Activated T-cell treated with anti-CD3 and anti-CD28 coated beads for 4 hours (primary cell): ENCODE results near the gene TMBIM1.
"Not testable (repeated sequence)": the region's sequence is repeated elsewhere in the genome, so short reads cannot be mapped to it uniquely, and the experiment has no call there.

Experiments
- DNase-seq: peaks from one replicate; pipeline ENCODE4 v3.0.0-alpha.2; 2020

Gene TMBIM1

DNA sequence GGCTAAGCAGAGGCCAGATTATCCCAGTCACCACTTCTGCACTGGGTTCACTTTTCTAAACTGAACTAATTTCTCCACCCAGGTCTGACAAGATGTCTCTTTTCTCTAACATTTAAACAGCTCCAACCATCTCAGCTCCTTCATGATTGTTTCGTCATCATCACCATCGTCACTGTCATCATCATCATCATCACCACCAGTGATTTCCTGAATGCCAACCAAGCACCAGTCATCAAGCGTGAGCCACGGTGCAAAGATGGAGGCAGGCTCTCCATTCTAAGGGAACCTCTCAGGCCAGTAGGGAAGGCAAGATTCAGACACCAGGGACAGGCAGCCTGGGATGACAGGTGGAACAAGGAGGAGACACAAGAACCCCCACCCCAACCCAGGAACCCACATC is 25.5 kb upstream of the TMBIM1 start:
- no peak for DNase-seq

GRCh38 chr2:218317303-218317630 is 25.0 kb upstream of the TMBIM1 start:
- no peak for DNase-seq

DNA sequence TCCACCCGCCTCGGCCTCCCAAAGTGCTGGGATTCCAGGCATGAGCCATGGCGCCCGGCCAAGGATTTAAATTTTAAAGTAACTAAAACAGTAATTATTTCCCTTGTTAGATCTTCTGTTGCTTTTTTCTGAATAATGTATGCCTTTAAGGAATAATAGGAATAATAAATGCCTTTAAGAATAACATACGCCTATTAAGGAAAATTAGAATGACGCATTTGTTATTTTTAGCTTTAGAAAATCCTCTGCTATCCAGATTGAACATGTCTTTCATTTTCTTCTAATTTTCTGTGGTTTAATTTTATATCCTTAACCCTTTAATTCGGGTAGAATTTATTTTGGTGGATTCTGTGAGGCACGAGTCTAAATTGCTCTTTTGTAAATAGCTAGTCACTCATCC is 23.1 kb upstream of the TMBIM1 start:
- no peak for DNase-seq

GRCh38 chr2:218314764-218315163 is 22.5 kb upstream of the TMBIM1 start:
- not testable (repeated sequence) for DNase-seq

GRCh38 chr2:218313356-218313755 is 21.1 kb upstream of the TMBIM1 start:
- no peak for DNase-seq

DNA sequence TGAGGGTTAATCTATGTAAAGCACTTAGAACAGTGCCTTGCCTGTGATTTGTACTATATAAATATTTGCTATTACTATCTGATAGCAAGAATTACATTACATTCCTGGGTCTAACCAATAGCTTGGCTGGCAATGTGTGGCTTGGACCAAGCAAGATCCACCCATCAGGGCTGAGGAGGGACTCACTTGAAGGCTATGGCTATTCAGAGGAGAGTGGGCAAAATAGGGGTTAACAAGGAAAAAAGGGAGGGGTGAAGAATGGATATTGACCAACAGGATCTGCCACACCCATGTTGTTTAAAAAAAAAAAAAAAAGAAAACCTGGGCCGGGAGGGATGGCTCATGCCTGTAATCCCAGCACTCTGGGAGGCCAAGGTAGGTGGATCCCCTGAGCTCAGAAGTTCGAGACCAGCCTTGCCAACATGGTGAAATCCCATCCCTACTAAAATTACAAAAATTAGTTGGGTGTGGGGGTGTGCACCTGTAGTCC is 20.0 kb upstream of the TMBIM1 start:
- no peak for DNase-seq

DNA sequence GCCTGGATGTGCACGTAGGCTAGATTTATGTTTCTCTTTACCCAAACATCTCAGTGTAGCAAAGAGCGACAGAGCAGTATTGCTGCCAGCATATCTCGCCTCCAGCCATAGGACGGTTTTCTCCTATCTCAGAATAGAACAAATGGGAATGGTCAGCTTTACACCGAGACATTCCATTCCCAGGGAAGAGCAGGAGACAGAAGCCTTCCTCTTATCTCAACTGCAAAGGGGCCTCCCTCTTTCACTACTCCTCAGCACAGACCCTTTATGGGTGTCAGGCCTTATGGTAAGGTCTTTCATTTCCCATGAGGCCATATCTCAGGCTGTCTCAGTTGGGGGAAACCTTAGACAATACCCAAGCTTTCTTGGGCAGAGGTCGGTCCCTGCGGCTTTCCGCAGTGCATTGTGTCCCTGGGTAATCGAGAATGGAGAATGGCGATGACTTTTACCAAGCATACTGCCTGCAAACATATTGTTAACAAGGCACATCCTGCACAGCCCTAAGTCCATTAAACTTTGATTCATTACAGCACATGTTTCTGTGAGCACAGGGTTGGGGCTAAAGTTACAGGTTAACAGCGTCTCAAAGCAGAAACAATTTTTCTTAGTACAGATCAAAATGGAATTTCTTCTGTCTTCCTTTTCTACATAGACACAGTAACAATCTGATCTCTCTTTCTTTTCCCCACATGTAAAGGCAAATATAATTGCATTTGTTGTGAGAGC is 19.4 kb upstream of the TMBIM1 start:
- not testable (repeated sequence) for DNase-seq

GRCh38 chr2:218310853-218311540 is 18.7 kb upstream of the TMBIM1 start:
- DNase-seq: no peak

DNA sequence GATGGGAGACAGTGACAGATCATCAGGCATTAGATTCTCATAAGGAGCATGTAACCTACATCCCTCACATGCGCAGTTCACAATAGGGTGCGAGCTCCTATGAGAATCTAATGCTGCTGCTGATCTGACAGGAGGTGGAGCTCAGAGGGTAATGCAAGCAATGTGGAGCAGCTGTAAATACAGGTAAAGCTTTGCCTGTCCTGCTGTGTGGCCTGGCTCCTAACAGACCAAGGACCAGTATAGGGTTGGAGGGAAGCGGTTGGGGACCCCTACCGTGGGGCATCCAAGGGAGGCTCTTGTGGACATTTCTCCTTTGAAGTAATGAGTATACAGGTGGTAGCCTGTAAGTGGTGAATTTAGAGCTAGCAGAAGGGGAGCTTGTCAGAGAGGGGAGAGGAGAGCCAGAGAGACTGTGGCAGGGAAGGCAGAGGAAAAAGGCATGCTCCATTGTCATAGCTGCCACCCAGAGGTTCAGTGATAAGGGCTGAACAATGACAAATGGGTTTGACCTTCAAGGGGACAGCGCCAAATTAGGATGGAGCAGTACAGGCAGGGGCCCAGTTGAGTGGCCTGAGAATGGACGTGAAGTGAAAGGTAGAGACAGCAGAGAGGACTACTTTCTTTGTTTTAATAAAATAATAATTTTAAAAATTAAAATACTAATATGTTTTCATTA is 15.2 kb upstream of the TMBIM1 start:
- no peak for DNase-seq

DNA sequence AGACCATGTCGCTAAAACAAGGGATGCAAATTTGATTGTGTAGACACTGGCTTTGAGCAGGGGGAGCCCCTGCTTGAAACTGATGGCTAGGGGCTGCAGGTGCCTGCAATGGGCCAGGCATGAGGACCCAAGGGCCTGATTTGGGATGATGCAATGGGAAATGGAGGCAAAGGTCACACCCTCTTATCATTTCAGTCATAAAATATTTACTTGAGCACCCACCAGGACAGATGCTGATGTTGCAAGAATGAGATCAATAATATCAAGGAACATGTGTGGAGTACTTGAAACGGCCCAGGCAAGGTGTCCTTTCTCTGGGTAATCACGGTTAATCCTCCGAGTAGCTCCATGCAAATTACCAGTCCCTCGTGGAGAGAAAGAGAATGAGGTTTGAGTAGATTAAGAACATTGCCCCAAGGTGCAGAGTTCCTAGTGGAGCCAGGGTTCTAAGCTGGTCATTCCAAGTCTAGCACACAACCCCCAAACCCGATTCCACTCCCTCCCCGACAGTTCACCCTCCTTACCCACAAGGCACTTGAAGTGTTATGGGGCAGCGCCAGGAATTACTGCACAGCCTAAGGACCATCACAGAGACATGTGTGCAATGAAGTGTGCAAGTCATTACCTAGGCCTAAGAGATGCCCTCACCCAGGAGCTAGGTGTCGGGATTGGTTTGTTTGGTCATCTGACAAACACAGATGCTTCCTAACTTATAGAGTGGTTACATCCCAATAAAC is 14.0 kb upstream of the TMBIM1 start:
- no peak for DNase-seq

GRCh38 chr2:218305383-218305782 is 13.1 kb upstream of the TMBIM1 start:
- DNase-seq: no peak

DNA sequence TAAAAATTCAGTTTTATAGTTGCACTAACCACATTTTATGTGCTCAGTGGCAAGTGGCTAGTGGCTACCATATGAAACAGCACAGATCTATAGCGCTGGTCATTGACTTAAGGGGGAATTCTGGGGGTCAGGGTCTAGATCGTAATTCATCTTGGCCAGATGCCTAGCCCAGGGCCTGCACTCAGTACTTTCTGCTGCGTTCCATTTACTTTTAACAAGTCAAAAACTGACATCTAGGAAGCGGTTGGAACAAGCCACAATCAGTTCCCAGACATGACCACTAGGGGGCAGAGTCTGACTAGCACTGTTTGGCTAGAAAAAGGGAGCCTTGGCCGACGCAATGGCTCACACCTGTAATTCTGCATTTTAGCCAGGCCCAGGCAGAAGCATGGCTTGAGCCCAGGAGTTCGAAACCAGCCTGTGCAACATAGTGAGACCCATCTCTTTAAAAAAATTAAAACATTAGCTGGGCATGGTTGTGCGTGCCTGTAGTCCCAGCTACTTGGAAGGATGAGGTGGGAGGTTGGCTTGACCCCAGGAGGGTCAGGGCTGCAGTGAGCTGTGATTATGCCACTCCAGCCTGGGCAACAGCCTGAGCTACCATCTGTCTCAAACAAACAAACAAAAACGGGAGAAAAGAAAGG is 9.0 kb upstream of the TMBIM1 start:
- DNase-seq: peak; percentile 85

- DNase-seq: no peak
Measured at GRCh38 chr2:218300141-218300540, 7.8 kb upstream of the TMBIM1 start.

GRCh38 chr2:218298314-218298875 is 6.1 kb upstream of the TMBIM1 start:
- DNase-seq: no peak

DNA sequence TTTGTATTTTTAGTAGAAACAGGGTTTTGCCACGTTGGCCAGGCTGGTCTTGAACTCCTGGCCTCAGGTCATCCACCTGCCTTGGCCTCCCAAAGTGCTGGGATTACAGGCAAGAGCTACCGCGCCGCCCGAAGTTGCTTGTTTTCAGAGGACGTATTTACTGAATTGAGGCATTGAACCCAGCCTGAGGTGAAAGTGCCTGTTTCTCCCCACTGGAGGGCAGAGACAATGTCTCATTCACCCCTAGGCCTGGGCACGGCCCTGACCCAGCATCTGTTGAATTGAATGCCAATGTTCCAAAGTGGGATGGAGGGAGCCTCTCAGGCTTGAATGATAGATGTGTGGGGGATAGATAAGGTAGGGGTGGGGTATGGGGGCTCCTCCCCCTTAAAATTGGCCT is 4.5 kb upstream of the TMBIM1 start:
- DNase-seq: no peak

DNA sequence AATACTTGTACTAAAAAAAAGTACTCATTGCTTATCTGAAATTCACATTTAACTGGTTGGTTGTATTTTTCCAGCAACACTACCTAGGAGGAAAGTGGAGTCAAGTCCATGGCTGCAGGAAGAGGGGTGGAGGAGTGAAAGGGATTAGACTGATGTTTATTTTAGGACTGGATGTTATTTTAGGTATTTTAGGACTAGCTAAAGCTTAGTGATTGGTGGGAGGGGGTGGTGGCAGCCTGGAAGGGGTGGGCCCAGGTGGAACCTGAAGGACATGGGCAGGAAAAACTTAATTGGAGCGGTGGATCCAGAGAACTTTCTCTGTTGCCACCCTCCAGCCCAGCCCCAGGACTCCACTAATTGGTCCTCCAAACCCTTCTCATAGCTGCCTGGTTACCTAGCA is 3.9 kb upstream of the TMBIM1 start:
- no peak for DNase-seq

- no peak for DNase-seq
Measured at GRCh38 chr2:218295029-218295428, 2.7 kb upstream of the TMBIM1 start.

DNA sequence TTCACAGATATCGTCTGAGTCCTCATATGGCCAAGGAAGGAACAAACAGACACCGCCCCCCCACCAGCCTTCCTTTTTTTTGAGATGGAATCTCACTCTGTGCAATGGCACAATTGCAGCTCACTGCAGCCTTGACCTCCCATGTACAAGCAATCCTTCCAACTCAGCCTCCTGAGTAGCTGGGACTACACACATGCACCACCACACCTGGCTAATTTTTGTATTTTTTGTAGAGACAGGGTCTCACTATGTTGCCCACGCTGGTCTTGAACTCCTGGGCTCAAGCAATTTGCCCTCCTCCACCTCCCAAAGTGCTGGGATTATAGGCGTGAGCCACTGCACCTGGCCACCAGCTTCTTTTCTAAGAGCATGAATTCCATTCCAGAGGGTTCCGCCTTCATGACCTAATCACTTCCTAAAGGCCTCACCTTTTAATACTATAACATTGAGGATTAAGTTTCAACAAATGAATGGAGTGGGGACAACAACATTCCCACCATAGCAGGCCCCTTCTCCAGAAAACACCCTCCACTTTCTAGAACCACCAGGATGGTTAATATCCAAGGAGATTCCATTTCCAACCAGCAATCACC is 2.2 kb upstream of the TMBIM1 start:
- no peak for DNase-seq

DNA sequence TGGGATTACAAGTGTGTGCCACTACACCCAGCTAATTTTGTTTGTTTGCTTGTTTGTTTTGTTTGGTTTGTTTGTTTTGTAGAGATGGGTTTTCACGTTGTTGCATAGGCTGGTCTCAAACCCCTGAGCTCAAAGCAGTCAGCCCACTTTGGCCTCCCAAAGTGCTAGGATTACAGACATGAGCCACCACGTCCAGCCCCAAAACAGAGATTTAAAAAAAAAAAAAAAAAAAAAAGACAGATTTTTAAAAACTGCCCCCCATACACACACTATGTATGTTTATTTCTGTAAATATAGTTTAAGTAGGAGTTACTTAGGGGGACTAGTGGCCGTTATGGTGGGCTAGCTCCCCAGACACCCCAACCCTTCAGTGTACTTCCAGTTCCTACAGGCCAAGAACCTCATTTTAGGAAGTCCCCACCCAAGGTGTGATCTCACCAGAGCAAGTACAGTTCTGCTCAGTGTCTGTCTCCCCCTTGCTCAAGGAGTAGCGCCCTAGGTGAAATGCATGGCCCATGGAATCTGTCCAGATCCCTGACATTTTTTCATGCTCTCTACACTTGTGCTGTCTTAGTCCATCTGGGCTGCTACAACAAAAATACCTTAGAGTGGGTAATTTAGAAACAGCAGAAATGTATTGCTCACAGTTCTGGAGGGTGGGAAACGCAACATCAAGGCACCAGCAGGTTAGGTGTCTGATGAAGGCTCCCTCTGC is 1.6 kb upstream of the TMBIM1 start:
- DNase-seq: no peak

GRCh38 chr2:218291318-218292047 is 820 bp downstream of the TMBIM1 start:
- DNase-seq: no peak
